Inferior parietal cortex (tissue), 1 donor: Measurements from ENCODE around the gene BMP8A.
"Not testable (repeated sequence)": the region's sequence is repeated elsewhere in the genome, so short reads cannot be mapped to it uniquely, and the experiment has no call there.

Experiments
- DNase-seq: peaks from one replicate; pipeline ENCODE4 v3.0.0-alpha.2; 2016; ENCODE audit errors: extremely low spot score

BMP8A gene, protein sequence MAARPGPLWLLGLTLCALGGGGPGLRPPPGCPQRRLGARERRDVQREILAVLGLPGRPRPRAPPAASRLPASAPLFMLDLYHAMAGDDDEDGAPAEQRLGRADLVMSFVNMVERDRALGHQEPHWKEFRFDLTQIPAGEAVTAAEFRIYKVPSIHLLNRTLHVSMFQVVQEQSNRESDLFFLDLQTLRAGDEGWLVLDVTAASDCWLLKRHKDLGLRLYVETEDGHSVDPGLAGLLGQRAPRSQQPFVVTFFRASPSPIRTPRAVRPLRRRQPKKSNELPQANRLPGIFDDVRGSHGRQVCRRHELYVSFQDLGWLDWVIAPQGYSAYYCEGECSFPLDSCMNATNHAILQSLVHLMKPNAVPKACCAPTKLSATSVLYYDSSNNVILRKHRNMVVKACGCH

DNA sequence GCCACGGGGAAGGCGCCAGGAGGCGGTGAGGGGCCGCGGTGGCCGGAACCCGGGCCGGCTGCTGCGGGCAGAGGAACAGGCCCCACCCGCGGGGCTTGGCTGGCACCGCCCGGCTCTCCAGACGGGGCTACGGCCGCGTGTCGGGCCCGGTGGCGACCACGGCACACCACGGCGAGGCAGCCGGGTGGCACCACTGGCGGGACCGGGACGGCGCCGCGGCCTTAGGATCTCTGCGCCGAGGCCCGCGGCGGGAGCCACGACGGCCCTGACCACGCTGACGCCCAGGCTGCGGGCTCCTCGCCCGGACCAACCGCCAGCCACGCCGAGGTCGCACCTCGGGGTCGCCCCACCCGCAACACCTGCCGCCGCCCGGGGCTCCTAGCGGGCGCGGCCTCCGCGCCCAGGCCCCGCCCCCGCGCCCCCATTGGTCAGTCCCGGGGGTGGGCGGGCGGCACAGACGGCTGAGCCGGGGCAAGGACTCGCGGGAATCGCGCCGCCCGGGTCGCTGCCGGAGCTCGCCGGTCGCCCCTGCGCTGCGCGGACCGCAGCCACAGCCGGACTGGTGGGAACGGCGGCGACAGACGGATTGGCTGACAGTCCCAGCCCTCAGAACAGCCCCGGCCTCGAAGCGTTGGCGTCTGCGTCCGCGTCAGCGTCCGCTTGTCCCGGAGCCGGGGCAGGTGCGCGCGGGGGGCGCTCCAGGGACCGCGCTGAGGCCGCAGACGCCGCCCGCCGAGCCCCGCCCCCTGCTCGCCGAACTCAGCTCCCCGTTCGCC is at the start of gene BMP8A:
BMP8A (plus strand) TSS at position 491 of the 776 bp plus-strand sequence. CDS start 356 bp downstream, outside the sequence.
- DNase-seq, result no peak

GRCh38 chr1:39441797-39442196 is 49.6 kb upstream of the BMP8A start:
- no peak for DNase-seq

- DNase-seq, result no peak
These were observed 45.9 kb upstream of the BMP8A start for GRCh38 chr1:39445573-39445972.

- no peak for DNase-seq
These were observed 44.4 kb upstream of the BMP8A start for GRCh38 chr1:39446986-39447567.

- DNase-seq, result not testable (repeated sequence)
These were observed 41.4 kb upstream of the BMP8A start for GRCh38 chr1:39450041-39450440.

- DNase-seq, result no peak
These were observed 40.4 kb upstream of the BMP8A start for GRCh38 chr1:39450956-39451606.

GRCh38 chr1:39452081-39452480 is 39.4 kb upstream of the BMP8A start:
- DNase-seq, result no peak

DNA sequence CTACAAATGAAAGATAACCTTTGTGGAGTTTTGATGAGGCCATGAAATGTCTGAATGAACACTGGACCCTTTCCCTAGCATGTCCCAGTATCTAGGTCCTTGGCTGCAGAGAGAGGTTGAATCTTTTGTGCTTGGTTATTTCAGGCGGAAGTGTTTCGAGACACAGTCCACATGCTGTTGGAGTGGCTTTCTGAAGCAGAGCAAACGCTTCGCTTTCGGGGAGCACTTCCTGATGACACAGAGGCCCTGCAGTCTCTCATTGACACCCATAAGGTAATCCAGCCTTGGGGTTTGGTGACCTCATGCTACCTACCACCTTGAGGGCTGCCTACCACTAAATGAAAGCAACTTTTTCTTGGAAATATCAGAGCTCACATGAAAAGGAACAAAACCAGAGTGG is 38.9 kb upstream of the BMP8A start:
- no peak for DNase-seq

DNA sequence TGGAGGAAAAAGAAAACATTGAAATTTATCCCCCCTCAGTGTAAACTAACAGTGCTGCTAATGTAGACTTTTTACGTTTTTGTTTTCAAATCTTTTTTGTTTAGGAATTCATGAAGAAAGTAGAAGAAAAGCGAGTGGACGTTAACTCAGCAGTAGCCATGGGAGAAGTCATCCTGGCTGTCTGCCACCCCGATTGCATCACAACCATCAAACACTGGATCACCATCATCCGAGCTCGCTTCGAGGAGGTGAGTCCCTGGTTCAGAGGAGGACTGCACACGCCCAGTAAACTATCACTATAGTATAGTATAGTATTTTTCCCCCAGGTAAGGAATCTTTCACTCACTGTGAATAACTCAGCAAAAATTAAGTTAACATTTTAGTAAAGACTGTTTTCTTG is 37.8 kb upstream of the BMP8A start:
- DNase-seq, result no peak

- DNase-seq, result no peak
These were observed 32.4 kb upstream of the BMP8A start for GRCh38 chr1:39458991-39459390.

DNA sequence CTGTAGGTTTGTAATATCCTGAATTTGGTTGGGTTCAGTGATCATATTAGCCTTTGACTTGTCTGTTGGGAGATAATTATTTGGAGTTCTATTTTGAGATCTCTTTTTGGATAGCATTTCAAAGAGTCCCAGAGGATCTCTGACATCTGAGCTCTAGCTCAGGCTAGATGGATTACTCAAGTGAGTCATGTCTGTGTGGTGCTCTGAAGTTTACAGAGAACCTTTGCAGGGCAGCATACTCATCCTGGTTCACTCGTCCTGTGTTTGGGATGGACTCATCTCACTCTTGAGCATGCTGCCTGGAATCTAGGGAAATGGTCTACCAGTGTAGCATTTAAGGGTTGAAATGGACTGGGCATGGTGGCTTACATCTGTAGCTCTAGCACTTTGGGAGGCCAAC is 29.4 kb upstream of the BMP8A start:
- no peak for DNase-seq

- DNase-seq, result no peak
These were observed 24.9 kb upstream of the BMP8A start for GRCh38 chr1:39466413-39467107.

DNA sequence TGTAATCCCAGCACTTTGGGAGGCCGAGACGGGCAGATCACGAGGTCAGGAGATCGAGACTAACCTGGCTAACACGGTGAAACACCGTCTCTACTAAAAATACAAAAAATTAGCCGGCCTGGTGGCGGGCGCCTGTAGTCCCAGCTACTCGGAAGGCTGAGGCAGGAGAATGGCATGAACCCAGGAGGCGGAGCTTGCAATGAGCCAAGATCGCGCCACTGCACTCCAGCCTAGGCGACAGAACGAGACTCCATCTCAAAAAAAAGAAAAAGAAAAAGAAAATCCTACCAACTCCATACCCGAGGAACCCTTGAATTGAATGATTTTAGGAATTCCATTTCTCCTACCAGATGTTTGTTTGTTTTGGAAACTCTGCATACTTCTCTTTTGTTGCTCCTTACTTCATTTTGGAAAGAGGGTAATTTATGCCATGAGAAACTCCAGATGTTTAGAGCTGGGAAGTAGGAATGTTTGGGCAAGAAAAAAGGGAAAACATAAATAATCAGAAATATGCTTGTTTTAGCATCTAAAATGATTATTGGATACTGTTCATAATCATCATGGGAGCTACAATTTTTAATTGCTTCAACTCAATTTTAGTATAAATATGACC is 24.2 kb upstream of the BMP8A start:
- DNase-seq, result not testable (repeated sequence)

GRCh38 chr1:39469150-39469549 is 22.3 kb upstream of the BMP8A start:
- DNase-seq, result no peak

DNA sequence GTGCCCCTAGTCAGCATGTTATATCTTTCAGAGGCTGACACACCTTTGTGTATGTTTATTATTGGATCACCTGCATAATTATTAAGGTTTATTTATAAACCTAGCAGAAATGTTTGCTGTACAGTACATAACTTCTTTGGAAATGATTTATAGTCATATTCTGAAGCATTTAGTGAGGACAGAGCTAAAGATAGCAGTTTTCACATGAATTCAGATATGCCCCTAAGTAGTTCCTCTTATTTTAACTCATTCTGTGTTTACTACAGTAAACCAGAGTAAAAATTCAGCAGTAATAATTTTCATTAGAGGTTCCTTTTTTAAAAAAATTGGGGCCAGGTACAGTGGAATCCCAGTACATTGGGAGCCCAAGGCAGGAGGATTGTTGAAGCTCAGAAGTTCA is 21.4 kb upstream of the BMP8A start:
- no peak for DNase-seq

GRCh38 chr1:39472826-39473225 is 18.6 kb upstream of the BMP8A start:
- no peak for DNase-seq

DNA sequence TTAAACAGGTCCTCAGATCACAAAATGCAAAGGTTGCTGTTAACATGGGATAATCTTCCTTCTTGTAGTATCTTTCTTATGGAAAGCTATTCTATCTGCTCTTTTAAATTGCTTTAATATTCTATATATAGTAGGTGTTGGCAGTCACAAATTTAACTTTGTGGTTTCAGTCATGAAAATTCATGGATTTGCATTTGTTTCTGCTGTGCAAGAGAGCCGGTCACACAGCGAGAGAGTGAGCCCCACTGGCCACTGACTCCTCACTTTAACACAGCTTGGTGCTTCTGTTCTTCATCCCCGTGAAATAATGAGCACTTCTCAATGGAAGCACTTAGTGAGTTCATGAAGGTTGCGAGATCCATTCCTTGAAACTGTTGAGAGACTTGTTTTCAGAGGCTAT is 18.1 kb upstream of the BMP8A start:
- no peak for DNase-seq

DNA sequence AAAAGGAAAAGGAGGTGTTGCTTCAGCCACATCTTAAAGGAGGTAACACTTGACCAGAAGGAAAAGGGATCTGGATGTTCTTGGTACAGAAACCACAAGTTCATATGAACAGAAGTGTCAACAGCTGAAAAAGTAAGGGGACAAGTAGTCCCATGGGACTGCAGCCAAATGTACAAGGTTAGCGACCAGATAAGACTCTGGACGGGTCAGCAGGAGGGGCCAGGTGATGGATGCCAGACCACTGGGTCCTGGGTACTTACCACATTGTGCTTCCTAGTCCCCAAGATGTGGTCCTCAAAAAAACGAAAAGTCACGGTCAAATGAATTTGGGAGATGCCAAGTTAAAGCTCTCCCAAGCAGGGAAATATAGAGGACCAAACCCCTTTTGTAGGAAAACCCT is 16.6 kb upstream of the BMP8A start:
- no peak for DNase-seq

DNA sequence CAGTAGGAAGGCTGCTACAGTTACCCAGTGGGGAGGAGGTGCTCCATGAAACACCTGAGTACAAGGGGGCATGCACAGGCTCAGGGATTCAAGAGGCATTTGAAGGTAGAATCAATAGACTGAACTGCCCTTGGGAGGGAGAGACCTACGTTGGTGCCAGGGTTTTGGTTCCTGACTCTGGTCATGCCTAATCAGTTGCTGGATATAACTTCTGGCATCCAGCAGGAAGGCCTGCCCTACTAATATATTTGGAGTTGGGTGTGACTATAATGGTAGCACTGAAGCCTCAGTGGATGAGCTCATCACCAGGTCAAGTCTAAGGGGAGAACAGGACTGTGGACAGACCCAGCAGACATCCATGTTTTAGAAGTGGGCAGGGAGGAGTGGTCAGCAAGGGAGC is 15.9 kb upstream of the BMP8A start:
- DNase-seq, result not testable (repeated sequence)

DNA sequence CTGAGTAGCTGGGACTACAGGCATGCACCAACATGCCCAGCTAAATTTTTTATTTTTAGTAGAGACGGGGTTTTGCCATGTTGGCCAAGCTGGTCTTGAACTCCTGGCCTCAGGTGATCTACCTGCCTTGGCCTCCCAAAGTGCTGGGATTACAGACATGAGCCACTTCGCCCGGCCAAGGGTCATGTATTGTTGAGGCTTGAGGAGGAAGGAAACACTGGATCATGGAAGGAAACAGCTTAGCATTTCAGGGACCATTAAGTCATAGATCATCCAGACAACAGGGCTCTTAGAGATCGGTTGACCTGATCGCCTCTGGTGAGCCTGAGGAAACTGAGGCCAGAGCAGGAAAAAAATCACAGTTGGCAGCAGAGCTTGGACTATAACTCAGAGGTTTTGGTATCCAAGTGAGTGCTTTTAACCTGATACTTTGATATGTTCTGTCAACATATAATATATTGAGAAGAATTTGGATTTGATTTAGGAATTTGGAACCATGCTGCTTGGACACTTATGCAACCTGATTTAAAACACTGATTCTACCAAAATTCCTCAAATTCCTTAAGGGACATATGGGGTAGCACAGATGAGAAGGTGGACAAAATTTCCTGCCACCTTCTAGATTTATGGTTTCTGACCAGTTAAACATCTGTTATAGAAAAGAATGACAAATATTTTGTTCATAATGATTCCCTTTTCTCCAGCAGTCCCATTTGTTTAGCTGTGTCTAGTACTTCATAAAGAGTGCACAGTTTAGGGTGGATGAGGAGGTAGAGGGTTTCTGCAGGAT is 13.1 kb upstream of the BMP8A start:
- DNase-seq, result no peak
